ENCODE results near the gene OR56A3. TPM values are rescaled to one million over a fixed set of nuclear protein-coding genes. Genes with fewer than 3 reads are reported as not detected.
"Not testable (repeated sequence)": the region's sequence is repeated elsewhere in the genome, so short reads cannot be mapped to it uniquely, and the experiment has no call there.

OR56A3 gene
- total RNA-seq, 2 donors from 2014 or later = not detected

DNA sequence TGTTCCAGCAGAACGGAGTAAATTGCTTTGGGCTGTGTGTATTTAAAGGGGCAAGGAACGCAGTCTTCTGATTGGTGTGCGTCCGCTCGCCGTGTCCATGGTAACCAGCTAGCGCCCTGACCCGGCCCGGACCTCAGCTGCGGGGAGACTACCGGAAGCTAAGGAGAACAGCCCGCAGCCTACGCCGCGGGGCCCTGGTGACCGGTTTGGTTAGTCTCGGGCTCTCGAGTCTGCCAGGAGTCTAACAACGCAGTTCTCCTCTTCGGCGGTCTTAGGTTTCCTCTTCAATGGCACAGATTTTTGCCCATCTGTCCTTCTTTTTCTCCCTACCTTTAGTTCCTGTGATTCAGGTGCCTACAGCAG lies 3.5 kb upstream of the OR56A3 start:
- no peaks in the 10 kb centered on the region for H3K36me3 ChIP-seq
- H3K4me3 ChIP-seq = no peak overlapping the region
- H3K9me3 ChIP-seq = no peaks in the 10 kb centered on the region
- no peaks in the 10 kb centered on the region for H3K4me1 ChIP-seq
- no peaks in the 10 kb centered on the region for H3K27me3 ChIP-seq
- no peak for DNase-seq
- no peak overlapping the region for H3K27ac ChIP-seq
- TF ChIP-seq, protein P1, sequence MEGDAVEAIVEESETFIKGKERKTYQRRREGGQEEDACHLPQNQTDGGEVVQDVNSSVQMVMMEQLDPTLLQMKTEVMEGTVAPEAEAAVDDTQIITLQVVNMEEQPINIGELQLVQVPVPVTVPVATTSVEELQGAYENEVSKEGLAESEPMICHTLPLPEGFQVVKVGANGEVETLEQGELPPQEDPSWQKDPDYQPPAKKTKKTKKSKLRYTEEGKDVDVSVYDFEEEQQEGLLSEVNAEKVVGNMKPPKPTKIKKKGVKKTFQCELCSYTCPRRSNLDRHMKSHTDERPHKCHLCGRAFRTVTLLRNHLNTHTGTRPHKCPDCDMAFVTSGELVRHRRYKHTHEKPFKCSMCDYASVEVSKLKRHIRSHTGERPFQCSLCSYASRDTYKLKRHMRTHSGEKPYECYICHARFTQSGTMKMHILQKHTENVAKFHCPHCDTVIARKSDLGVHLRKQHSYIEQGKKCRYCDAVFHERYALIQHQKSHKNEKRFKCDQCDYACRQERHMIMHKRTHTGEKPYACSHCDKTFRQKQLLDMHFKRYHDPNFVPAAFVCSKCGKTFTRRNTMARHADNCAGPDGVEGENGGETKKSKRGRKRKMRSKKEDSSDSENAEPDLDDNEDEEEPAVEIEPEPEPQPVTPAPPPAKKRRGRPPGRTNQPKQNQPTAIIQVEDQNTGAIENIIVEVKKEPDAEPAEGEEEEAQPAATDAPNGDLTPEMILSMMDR (IDR thresholded peaks at IDR 0.05) = no peak
- intact Hi-C loops (cut with DNase I) = no loop called here
- no peak overlapping the region for H3K9ac ChIP-seq (ENCODE audit: low read depth in 2 of 2, low read length in 2 of 2)

DNA sequence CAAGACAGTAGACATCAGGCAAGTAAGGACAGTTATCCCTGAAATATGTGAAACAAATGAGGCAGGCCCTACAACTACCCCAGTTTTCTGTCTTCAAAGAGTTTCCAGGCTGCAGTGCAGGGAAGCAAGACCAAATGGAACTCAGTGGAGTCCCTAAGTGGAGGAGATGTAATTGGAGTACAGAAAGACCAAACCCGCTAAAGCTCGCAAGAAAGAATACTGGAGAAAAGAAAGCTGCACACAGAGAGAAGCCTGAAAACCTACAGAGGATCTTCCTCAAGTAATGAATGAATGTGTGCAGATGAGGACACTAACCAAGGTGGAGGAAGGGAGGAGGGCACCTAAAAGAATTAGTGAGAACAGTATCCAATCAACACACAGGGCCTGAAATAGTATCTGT lies 1.3 kb upstream of the OR56A3 start:
- TF ChIP-seq, protein P1 (IDR thresholded peaks at IDR 0.05) = no peak

DNA sequence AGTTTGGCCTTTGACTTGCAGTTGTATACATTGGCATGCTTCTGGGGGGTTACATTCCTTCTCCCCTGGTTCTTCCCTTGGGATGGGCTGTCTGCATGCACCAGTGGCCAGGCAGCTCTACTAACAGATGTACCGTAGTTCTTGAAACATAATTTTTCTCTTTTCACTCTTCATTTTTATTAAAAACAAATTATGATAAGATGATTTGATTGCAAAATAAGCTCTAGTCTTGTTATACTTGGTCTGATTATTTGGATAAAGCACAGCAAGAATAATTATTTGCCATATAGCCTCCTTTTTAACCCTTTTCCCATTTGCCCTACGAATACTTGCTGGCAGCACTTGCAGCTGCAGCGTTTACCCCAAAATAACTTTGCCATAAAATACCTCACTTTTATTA lies 13.5 kb downstream of the OR56A3 start:
- TF ChIP-seq, protein P1 (IDR thresholded peaks at IDR 0.05) = no peak
- Histone ChIP-seq H3K27ac (no peak overlapping the region), H3K36me3 (no peaks in the 10 kb centered on the region), H3K27me3 (no peaks in the 10 kb centered on the region), H3K4me1 (no peaks in the 10 kb centered on the region), H3K4me3 (no peak overlapping the region), H3K9ac (ENCODE audit: low read depth in 2 of 2, low read length in 2 of 2) (no peak overlapping the region), H3K9me3 (no peaks in the 10 kb centered on the region)
- no peak for DNase-seq
- intact Hi-C loops (cut with DNase I) = no loop called here

More for the DNA sequence above, 1.3 kb upstream of the OR56A3 start:
- H3K4me3 ChIP-seq = no peak overlapping the region
- no peaks in the 10 kb centered on the region for H3K4me1 ChIP-seq
- H3K9ac ChIP-seq (ENCODE audit: low read depth in 2 of 2, low read length in 2 of 2) = no peak overlapping the region
- no peak for DNase-seq
- H3K9me3 ChIP-seq = no peaks in the 10 kb centered on the region
- no peaks in the 10 kb centered on the region for H3K36me3 ChIP-seq
- no peak overlapping the region for H3K27ac ChIP-seq
- H3K27me3 ChIP-seq = no peaks in the 10 kb centered on the region
- intact Hi-C loops (cut with DNase I) = no loop called here

DNA sequence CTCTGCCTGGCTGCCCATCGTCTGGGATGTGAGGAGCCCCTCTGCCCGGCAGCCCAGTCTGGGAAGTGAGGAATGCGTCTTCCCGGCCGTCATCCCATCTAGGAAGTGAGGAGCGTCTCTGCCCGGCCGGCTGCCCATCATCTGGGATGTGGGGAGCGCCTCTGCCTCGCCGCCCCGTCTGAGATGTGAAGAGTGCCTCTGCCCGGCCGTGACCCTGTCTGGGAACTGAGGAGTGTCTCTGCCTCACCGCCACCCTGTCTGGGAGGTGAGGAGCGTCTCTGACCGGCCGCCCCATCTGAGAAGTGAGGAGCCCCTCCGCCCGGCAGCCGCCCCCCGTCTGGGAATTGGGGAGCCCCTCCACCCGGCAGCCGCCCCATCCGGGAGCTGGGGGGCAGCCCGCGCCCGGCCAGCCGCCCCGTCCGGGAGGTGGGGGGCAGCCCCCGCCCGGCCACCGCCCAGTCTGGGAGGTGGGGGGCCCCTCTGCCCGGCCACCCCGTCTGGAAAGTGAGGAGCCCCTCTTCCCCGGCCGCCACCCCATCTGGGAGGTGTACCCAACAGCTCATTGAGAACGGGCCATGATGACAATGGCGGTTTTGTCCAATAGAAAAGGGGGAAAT lies 18.8 kb downstream of the OR56A3 start:
- H3K9ac ChIP-seq (ENCODE audit: low read depth in 2 of 2, low read length in 2 of 2); H3K4me3 ChIP-seq; H3K27ac ChIP-seq; intact Hi-C loops (cut with DNase I); H3K4me1 ChIP-seq; DNase-seq; H3K9me3 ChIP-seq; H3K36me3 ChIP-seq; H3K27me3 ChIP-seq: not testable (repeated sequence)

DNA sequence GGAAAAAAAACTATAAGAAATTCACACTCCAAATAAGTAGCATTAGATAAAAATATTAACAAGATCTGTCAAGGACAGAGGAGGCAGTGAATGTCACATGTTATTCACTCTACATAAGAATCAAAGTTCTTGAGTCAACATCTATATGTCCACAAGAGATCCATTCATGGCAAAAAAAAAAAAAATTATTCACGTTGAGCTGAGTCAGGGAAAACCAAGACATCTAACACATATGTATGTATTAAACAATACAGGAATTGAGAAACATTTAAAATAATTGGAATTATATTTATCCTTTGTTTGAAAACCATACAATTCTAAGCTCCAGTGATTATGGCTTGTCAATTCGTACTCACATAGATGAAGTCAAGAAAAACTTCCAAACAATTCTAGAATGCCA lies 24.9 kb downstream of the OR56A3 start:
- Histone ChIP-seq H3K36me3 (no peaks in the 10 kb centered on the region), H3K4me1 (no peaks in the 10 kb centered on the region), H3K9ac (ENCODE audit: low read depth in 2 of 2, low read length in 2 of 2) (no peak overlapping the region), H3K9me3 (no peaks in the 10 kb centered on the region), H3K4me3 (no peak overlapping the region), H3K27me3 (no peaks in the 10 kb centered on the region), H3K27ac (no peak overlapping the region)
- intact Hi-C loops (cut with DNase I) = no loop called here
- TF ChIP-seq, protein P1 (IDR thresholded peaks at IDR 0.05) = no peak
- no peak for DNase-seq

DNA sequence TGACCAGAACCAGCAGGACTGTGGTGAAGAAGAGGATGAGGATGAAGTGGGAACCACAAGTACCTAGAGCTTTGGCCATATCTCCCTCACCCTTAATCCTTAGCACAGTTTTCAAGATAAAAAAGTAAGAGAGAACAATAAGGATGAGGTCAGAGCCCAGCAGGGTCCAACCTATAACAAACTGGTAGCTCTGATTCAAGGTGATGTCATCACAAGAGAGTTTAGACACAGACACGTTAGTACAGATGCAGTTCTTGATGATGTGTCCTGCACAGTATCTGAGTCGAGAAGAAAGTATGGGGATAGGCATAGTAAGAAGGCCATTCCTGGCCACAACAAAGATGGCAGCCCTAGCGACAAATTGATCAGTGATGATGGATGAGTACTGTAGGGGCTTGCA lies 25.7 kb downstream of the OR56A3 start:
- H3K36me3 ChIP-seq = no peaks in the 10 kb centered on the region

More for the DNA sequence above, 25.7 kb downstream of the OR56A3 start:
- no peak overlapping the region for H3K27ac ChIP-seq
- intact Hi-C loops (cut with DNase I) = no loop called here
- no peaks in the 10 kb centered on the region for H3K4me1 ChIP-seq
- no peak overlapping the region for H3K4me3 ChIP-seq
- no peak for DNase-seq
- TF ChIP-seq, protein P1 (IDR thresholded peaks at IDR 0.05) = no peak
- no peak overlapping the region for H3K9ac ChIP-seq (ENCODE audit: low read depth in 2 of 2, low read length in 2 of 2)
- no peaks in the 10 kb centered on the region for H3K27me3 ChIP-seq
- no peaks in the 10 kb centered on the region for H3K9me3 ChIP-seq
